Measurements from ENCODE around the gene ADAMTS12.

The ADAMTS12 gene

GRCh38 chr5:33827018-33827707, 64.6 kb downstream of the ADAMTS12 start:
- TF ChIP-seq CTCF (IDR thresholded peaks at IDR 0.05; ENCODE audit: low read depth, low read length): no peak
- H3K4me3 ChIP-seq (ENCODE audit: low read depth, low read length): no peak overlapping the region

GRCh38 chr5:33824516-33825195, 67.1 kb downstream of the ADAMTS12 start:
- H3K4me3 ChIP-seq (ENCODE audit: low read depth, low read length): no peak overlapping the region
- TF ChIP-seq CTCF (IDR thresholded peaks at IDR 0.05; ENCODE audit: low read depth, low read length): no peak

DNA sequence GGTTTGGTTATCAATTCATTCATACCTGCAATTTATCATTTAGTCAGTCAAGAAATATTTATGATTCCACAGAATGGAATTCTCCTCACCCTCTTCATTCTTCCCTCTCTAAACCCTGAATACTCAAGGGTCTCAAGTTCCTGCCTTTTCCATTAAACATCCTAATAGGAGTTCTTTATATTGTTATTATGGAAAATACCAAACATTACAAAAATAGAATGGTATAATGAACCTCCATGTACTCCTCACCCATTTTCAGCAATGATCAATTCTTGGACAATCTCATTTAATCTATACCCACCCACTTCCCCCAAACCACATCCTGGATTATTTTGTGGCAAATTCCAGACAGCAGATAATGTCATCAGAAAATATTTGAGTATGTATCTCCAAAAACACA, 74.5 kb downstream of the ADAMTS12 start:
- H3K4me3 ChIP-seq (ENCODE audit: low read depth, low read length): no peak overlapping the region
- no peak for TF ChIP-seq CTCF (IDR thresholded peaks at IDR 0.05; ENCODE audit: low read depth, low read length)

DNA sequence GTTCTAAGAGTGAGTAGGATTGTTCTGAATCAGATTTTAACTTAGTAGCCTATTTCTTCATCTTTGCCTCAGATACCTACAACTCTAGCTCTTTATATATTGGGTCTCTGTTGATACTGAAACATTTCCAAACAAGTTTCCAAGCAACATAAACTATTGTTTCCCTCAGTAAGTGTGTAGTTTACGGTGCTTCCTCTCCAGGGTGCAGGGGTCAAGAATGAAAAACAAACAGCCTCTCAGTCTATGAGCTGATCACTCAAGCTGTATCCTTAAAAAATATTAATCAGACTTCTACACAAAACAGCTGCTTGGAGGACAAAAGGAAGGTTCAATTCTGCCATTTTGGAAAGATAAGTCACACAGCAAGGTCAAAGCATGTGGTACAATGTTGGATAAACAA, 75.0 kb downstream of the ADAMTS12 start:
- no peak for TF ChIP-seq CTCF (IDR thresholded peaks at IDR 0.05; ENCODE audit: low read depth, low read length)
- no peak overlapping the region for H3K4me3 ChIP-seq (ENCODE audit: low read depth, low read length)

DNA sequence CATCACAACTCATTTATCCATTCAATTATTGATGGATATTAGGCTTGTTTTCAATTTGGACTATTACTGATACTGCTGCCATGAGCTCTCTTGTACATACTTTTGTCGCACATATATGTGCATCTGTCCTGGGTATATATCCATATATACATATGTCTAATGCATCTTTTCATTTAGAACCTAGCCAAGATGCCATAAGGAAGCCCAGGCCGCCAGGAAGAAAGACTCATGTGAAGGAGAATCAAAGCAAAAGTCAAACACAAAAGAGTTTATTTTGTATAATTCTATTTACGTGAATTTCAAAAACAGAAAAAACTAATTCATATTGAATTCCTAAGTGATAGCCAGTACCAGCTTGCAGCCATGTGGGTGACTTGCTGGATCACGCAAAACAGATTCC, 79.0 kb downstream of the ADAMTS12 start:
- no peak overlapping the region for H3K4me3 ChIP-seq (ENCODE audit: low read depth, low read length)
- no peak for TF ChIP-seq CTCF (IDR thresholded peaks at IDR 0.05; ENCODE audit: low read depth, low read length)

GRCh38 chr5:33810491-33811120, 81.2 kb downstream of the ADAMTS12 start:
- no peak for TF ChIP-seq CTCF (IDR thresholded peaks at IDR 0.05; ENCODE audit: low read depth, low read length)
- H3K4me3 ChIP-seq (ENCODE audit: low read depth, low read length): no peak overlapping the region

GRCh38 chr5:33809936-33810335, 81.9 kb downstream of the ADAMTS12 start:
- H3K4me3 ChIP-seq (ENCODE audit: low read depth, low read length): no peak overlapping the region
- no peak for TF ChIP-seq CTCF (IDR thresholded peaks at IDR 0.05; ENCODE audit: low read depth, low read length)
